Measurements from ENCODE around the gene DCP1A.

DCP1A gene

DNA sequence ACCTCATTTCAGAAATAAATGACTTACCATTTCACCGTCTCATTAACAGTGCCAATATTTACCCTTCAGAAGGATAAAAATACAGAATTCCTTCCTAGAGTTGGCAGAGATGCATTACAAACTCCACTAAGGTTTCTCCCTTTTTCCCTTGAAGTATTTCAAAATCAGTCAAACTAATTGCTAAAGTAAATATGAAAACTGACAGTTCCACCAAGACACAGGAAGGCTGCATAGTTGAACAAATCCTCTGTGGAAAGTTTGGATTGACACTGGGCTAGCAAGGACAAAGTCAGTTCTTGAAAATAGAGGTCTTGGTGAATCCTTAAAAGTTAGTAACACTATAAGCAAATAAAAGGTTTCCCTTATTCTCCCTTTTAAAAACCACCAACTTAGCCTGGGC lies 34.5 kb downstream of the DCP1A start:
- H4K20me1 ChIP-seq (ENCODE audit: low read depth, low read length): no peaks in the 10 kb centered on the region
- H3K9me2 ChIP-seq (replicated peaks; ENCODE audit: insufficient read depth, low read length): no peaks in the 10 kb centered on the region
- H3F3A ChIP-seq (ENCODE audit: insufficient read depth): no peaks in the 10 kb centered on the region
- H3K9ac ChIP-seq (ENCODE audit: low read length): no peak overlapping the region
- no peaks in the 10 kb centered on the region for H3K27me3 ChIP-seq (ENCODE audit: low read length)
- H3K79me2 ChIP-seq (ENCODE audit: insufficient read depth, low read length): no peaks in the 10 kb centered on the region
- H3K4me2 ChIP-seq (ENCODE audit: low read depth, low read length, poor library complexity, severe bottlenecking): no peak overlapping the region
- no peak overlapping the region for H2AFZ ChIP-seq (ENCODE audit: low read depth, low read length, severe bottlenecking)
- no peaks in the 10 kb centered on the region; the same call in 1 of the 2 replicates for H3K36me3 ChIP-seq (ENCODE audit: low read length)
- no peaks in the 10 kb centered on the region for H3K9me3 ChIP-seq (ENCODE audit: insufficient read depth, low read length)
- no peak overlapping the region for H3K4me3 ChIP-seq (ENCODE audit: insufficient read depth, low read length, poor library complexity, severe bottlenecking)
- no peak overlapping the region for H3K27ac ChIP-seq (ENCODE audit: low read depth, low read length)
- no peak for TF ChIP-seq CTCF (IDR thresholded peaks at IDR 0.05; ENCODE audit: insufficient read depth, low read length, poor library complexity, severe bottlenecking)

DNA sequence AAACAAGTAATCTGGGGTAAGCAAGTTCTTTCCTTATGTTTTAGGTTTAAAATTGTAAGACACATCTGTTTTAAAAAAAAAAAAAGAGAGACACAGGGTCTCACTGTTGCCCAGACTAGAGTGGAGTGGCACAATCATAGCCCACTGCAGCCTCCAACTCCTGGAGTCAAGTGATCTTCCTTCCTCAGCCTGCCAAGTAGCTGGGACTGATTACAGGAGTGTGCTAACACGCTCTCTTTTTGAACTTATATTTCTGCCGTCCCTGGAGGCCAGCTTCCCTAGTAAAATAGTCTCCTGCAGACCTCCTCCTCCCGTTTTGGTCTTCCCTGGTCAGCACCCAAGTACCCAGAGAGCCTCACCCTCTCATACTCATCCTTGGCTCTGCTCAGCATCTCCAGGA lies 35.5 kb downstream of the DCP1A start:
- Histone ChIP-seq H3K27ac (ENCODE audit: low read depth, low read length) (no peak overlapping the region), H3K79me2 (ENCODE audit: insufficient read depth, low read length) (no peaks in the 10 kb centered on the region), H3K9me2 (replicated peaks; ENCODE audit: insufficient read depth, low read length) (no peaks in the 10 kb centered on the region), H3F3A (ENCODE audit: insufficient read depth) (no peaks in the 10 kb centered on the region), H3K36me3 (ENCODE audit: low read length) (no peaks in the 10 kb centered on the region; the same call in 1 of the 2 replicates), H3K4me3 (ENCODE audit: insufficient read depth, low read length, poor library complexity, severe bottlenecking) (no peak overlapping the region), H2AFZ (ENCODE audit: low read depth, low read length, severe bottlenecking) (no peak overlapping the region), H3K27me3 (ENCODE audit: low read length) (no peaks in the 10 kb centered on the region), H3K4me2 (ENCODE audit: low read depth, low read length, poor library complexity, severe bottlenecking) (no peak overlapping the region), H3K9ac (ENCODE audit: low read length) (no peak overlapping the region), H4K20me1 (ENCODE audit: low read depth, low read length) (no peaks in the 10 kb centered on the region), H3K9me3 (ENCODE audit: insufficient read depth, low read length) (no peaks in the 10 kb centered on the region)
- TF ChIP-seq EZH2phosphoT487 (conservative IDR thresholded peaks at IDR 0.05; ENCODE audit: low read length): no peak
- no peak for TF ChIP-seq CTCF (IDR thresholded peaks at IDR 0.05; ENCODE audit: insufficient read depth, low read length, poor library complexity, severe bottlenecking)

GRCh38 chr3:53303957-53304356 lies 43.4 kb downstream of the DCP1A start:
- H3F3A ChIP-seq (ENCODE audit: insufficient read depth): no peaks in the 10 kb centered on the region; the same call in 1 of the 2 replicates
- peaks cover 3% of the 10 kb centered on the region; the same call in 1 of the 2 replicates for H3K36me3 ChIP-seq (ENCODE audit: low read length)
- no peaks in the 10 kb centered on the region for H3K79me2 ChIP-seq (ENCODE audit: insufficient read depth, low read length)

More at GRCh38 chr3:53303957-53304356, 43.4 kb downstream of the DCP1A start:
- TF ChIP-seq EZH2phosphoT487 (conservative IDR thresholded peaks at IDR 0.05; ENCODE audit: low read length) (no peak), CTCF (IDR thresholded peaks at IDR 0.05; ENCODE audit: insufficient read depth, low read length, poor library complexity, severe bottlenecking) (no peak)
- Histone ChIP-seq H2AFZ (ENCODE audit: low read depth, low read length, severe bottlenecking) (no peak overlapping the region), H3K27ac (ENCODE audit: low read depth, low read length) (no peak overlapping the region), H4K20me1 (ENCODE audit: low read depth, low read length) (no peaks in the 10 kb centered on the region), H3K27me3 (ENCODE audit: low read length) (no peaks in the 10 kb centered on the region), H3K9me3 (ENCODE audit: insufficient read depth, low read length) (no peaks in the 10 kb centered on the region), H3K4me2 (ENCODE audit: low read depth, low read length, poor library complexity, severe bottlenecking) (no peak overlapping the region), H3K4me3 (ENCODE audit: insufficient read depth, low read length, poor library complexity, severe bottlenecking) (no peak overlapping the region), H3K9ac (ENCODE audit: low read length) (no peak overlapping the region), H3K9me2 (replicated peaks; ENCODE audit: insufficient read depth, low read length) (no peaks in the 10 kb centered on the region)
